CD1c-positive myeloid dendritic cell (primary cell): ENCODE data around the gene DDX55.

Experiments
- DNase-seq: peaks from one replicate; pipeline ENCODE4 v3.0.0-alpha.2; 2016; ENCODE audit errors: extremely low spot score

DDX55 gene

GRCh38 chr12:123614110-123614509, 12.2 kb downstream of the DDX55 start:
- DNase-seq: no peak

GRCh38 chr12:123614531-123614930, 12.6 kb downstream of the DDX55 start:
- no peak for DNase-seq

DNA sequence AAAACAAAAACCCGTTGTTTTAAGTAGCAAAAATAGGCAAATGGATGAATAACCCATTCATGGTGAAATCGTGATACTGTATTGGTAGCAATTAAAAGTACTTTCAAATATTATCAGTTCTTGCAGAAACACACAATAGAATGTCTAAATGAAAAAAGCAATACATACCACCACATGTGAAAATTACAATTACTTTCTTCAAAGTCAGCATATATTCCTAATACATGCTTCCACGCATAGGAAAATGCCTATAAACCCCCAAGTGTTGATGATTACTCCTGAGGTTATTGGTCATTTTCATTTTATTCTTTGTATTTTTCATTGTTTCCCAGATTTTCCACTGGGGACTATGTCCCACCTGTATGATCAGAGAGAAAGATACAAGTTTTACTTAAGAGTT, 15.2 kb downstream of the DDX55 start:
- no peak for DNase-seq

- DNase-seq: no peak
Measured at GRCh38 chr12:123617580-123617979, 15.7 kb downstream of the DDX55 start.

GRCh38 chr12:123621101-123621500, 19.2 kb downstream of the DDX55 start:
- DNase-seq: no peak

DNA sequence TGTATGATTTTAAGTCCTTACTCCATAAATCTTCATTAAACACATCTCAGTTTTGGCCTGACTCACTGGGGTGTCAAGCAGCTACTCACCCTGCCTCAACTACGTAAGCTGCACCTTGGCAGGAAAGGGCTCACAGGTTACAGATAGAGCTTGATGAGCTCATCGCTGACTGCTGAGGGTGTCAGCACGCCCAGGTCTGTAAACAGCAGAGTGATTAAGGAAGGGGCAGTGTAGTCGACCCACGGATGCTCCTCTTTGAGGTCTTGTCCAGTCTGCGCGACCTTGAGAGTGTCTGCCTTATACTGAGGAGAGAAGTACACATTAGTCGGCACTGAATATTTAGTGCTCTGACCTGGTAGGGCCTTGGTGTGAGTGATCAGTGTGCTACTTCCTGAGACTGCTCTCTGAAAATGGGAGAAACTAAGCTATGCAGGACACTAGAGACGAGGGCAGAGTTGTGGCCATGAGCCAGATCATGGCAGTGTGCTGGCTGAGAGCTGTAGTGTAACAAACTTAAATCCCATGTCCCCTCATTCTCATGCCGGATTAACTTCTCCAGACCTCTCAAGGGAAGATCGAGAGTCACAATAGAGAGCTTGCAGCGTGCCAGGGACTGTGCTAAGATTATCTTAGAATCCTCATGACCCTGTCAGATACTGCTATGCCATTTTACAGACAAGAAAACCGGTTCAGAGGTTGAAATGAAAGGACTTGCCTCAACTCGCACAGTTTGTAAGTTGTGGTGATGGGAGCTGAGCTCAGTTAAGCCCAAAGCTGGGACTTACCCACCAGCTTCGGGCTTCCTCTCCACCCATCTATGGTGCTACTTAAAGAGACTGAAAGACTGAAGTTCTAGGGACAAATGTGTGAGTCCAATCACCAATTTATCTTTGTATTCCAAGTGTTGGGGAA, 20.0 kb downstream of the DDX55 start:
- DNase-seq: no peak

DNA sequence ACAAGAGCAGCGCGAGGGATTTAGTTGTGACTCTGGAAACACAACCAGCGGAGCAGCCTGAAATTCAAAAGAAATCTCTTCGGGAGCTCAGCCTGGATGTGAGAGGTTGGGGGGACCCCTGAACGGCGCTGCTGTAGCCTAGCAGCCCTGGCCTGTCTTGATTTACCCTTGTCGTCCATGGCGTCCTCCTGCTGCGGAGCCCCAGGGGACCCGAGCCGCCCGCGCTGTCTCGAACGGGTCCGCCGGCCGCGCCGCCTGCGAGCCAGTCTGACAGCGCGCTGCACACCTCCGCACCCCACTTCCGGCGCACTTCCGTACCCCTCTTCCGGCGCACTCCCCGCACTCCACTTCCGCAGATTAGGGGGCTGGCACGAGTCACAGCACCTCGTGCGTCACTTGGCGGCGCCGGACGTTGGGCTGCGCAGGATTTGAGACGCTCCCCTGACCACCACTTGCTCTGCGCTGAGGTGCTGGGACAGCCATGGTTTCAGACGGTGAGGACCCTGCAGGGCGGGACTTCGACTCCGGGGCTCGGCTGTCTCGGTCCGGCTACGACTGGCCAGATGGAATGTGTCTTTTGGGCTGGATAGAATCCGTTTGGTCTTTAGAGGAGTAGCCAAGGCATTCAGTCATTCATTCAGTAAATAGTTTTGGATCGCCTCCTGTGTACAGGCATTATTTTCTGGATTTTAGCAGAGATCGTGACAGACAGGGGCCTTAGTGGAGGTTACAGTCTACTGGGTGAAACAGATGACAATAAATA, 31.7 kb downstream of the DDX55 start, which contains the start of the genes EIF2B1 and GTF2H3:
Gene EIF2B1 (minus strand): TSS at position 308 of the 763 bp plus-strand sequence. CDS start 129 bp downstream, at position 179.
Gene GTF2H3 (plus strand): TSS at position 451 of the 763 bp plus-strand sequence. CDS start 31 bp downstream, at position 482.
- peak; percentile 98 for DNase-seq

- no peak for DNase-seq
Measured at GRCh38 chr12:123634142-123634561, 32.3 kb downstream of the DDX55 start.

- DNase-seq: no peak
Measured at GRCh38 chr12:123643911-123644310, 42.0 kb downstream of the DDX55 start.

- DNase-seq: no peak
Measured at GRCh38 chr12:123645380-123645779, 43.5 kb downstream of the DDX55 start.

DNA sequence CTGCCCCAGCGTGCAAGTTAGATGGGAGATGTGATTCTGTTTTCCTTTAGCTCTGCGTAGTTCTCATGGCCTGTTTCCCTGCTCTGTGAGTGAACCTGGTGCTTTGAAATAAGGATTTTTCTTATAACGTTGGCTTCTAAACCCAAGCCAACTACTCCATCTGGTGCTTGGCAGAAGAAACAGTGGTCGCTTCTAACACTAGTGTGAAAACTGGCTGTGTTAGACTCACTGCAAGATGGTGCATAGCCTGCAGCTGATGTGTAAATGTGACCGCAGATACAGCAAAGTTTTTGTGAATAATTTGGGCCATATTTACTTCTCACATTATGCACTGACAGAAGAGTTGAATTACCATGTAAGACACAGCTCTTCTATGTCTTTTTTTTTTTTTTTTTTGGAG, 44.0 kb downstream of the DDX55 start:
- no peak for DNase-seq

DNA sequence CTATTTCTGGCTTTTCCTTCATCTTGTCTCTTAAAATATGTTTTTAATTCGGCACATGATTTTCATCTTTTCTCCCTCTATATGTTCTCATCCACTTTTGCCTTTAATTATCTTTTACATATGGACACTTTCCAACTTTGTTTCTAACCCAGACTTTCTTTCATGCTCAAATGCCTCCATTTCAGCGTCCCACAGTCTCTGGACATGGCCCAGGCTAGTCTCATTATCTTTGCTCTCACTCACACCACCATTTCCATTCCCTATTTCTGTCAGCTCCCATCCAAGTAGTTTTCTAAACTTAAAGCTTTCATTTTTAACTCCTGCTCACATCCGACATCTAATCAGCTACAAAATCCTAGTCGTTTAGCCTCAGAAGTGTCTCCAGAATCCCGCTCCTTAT, 46.5 kb downstream of the DDX55 start:
- DNase-seq: no peak

DNA sequence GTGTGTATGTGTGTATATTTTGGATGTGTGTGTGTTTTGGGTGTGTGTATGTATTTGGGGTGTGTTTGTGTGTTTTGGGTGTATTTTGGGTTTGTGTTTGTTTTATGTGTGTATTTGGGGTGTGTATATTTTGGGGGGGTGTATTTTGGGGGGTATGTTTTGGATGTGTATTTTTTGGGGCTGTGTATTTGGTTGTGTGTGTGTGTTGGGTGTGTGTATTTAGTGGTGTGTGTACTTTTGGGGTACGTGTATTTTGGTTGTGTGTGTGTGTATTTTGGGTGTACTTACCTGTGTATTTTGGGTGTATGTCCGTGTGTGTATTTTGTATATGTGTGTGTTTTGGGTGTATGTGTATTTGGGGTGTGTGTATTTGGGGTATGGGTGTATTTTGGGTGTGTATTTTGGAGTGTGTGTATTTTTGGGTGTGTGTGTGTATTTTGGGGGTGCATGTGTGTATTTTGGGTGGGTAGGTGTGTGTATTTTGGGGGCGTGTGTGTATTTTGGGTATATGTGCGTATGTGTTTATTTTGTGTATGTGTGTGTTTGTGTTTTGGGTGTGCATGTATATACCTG, 52.3 kb downstream of the DDX55 start:
- DNase-seq: no peak

GRCh38 chr12:123655420-123655819, 53.5 kb downstream of the DDX55 start:
- DNase-seq: no peak

- no peak for DNase-seq
Measured at GRCh38 chr12:123656392-123656791, 54.5 kb downstream of the DDX55 start.

DNA sequence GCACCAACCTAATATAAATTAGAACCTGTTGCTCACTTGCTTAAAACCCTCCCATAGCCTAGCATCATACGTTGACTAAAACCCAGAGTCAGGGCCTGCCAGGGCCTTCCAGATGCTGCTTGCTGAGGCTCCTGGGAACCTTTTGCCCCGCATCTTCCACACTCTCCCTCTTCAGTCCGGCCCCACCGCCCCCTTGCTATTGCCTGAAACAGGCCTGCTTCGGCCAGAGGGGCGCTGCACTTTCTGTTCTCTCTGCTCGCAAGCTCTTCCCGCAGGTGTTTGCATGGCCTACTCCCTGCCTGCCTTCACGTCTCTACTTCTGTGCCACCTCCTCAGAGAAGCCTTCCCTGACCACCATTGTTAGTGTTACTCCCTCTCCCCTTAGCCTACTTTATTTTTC, 55.3 kb downstream of the DDX55 start:
- no peak for DNase-seq

- DNase-seq: peak; percentile 37
Measured at GRCh38 chr12:123659996-123660727, 58.3 kb downstream of the DDX55 start.

DNA sequence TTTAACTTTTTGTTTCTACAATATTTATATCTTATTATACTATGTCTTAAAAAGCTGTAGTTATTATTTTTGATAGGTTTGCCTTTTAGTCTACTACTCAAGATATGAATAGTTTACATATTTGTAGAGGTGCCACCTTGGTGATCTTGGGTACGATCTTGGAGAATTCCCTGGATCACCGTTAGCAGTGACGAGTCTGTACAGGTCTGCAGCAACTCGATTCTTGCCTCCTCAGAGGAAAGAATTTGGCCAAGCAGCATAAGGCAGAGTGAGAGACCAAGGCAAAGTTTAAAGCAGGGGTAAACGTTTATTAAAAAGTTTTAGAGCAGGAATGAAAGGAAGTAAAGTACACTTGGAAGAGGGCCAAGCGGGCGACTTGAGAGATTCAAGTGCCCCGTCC, 65.9 kb downstream of the DDX55 start:
- DNase-seq: no peak
